Cardiac muscle cell (in vitro differentiated cells and primary cell): Measurements from ENCODE around the gene DACH1. TPM values are rescaled to one million over a fixed set of nuclear protein-coding genes. Genes with fewer than 3 reads are reported as not detected.

Experiments used
- DNase-seq, 2 donors: peaks; one replicate each; pipeline versions ENCODE4 v3.0.0 to v3.0.0-alpha.2; 2010 to 2017; ENCODE audit warnings: low read depth in 1 of 2, low spot score in 1 of 2
- H3K27ac ChIP-seq: fragments of 200-600 bp; sonication (generic); 2 replicates; pipeline ENCODE4 v1.5.1; 2016
- H3K27me3 ChIP-seq: fragments of 200-600 bp; sonication (generic); 2 replicates; pipeline ENCODE4 v1.6.0; 2016; ENCODE audit warnings: control low read depth
- H3K36me3 ChIP-seq: fragments of 200-600 bp; sonication (generic); 2 replicates; pipeline ENCODE4 v1.5.1; 2016; ENCODE audit warnings: control low read depth
- H3K4me1 ChIP-seq: fragments of 200-600 bp; sonication (generic); 2 replicates; pipeline ENCODE4 v1.8.1; 2017; ENCODE audit warnings: low read depth, mild to moderate bottlenecking, mixed run types
- H3K4me3 ChIP-seq: fragments of 200-600 bp; sonication (generic); 2 replicates; pipeline ENCODE4 v1.5.1; 2016; ENCODE audit warnings: mild to moderate bottlenecking
- H3K9me3 ChIP-seq: fragments of 200-600 bp; sonication (generic); 2 replicates; pipeline ENCODE4 v1.5.1; 2017; ENCODE audit warnings: low read depth, mild to moderate bottlenecking, control low read depth
- polyA plus RNA-seq: library from polyadenylated mRNA; unstranded; fragments of >200 nt; fragmentation: Nextera tagmentation; extraction: Ambion mirVana; gene quantifications from 2 replicates; pipeline ENCODE4 v1.2.1, GENCODE V29; 2016
- total RNA-seq: library from RNA; depleted of rRNA; stranded (reverse); fragments of >200 nt; gene quantifications from 2 replicates; pipeline ENCODE4 v1.2.3, GENCODE V29; 2016
- TF ChIP-seq, protein P1 (sequence below): IDR thresholded peaks from 2 replicates; pipeline ENCODE4 v1.5.1; 2012; ENCODE audit warnings: low read depth, mild to moderate bottlenecking, low read length

DACH1 gene
- total and polyA plus RNA-seq, 2 experiments from 2014 or later: 3.5 to 3.7 TPM

- Histone ChIP-seq H3K36me3 (no peaks in the 10 kb centered on the region), H3K27ac (no peak overlapping the region), H3K4me3 (no peak overlapping the region), H3K27me3 (no peaks in the 10 kb centered on the region), H3K4me1 (no peaks in the 10 kb centered on the region), H3K9me3 (no peaks in the 10 kb centered on the region)
- TF ChIP-seq, protein P1, sequence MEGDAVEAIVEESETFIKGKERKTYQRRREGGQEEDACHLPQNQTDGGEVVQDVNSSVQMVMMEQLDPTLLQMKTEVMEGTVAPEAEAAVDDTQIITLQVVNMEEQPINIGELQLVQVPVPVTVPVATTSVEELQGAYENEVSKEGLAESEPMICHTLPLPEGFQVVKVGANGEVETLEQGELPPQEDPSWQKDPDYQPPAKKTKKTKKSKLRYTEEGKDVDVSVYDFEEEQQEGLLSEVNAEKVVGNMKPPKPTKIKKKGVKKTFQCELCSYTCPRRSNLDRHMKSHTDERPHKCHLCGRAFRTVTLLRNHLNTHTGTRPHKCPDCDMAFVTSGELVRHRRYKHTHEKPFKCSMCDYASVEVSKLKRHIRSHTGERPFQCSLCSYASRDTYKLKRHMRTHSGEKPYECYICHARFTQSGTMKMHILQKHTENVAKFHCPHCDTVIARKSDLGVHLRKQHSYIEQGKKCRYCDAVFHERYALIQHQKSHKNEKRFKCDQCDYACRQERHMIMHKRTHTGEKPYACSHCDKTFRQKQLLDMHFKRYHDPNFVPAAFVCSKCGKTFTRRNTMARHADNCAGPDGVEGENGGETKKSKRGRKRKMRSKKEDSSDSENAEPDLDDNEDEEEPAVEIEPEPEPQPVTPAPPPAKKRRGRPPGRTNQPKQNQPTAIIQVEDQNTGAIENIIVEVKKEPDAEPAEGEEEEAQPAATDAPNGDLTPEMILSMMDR: no peak
- DNase-seq: peak in 1 of 2 donors; percentile 37
Observed at GRCh38 chr13:71417205-71417604, 449.8 kb downstream of the DACH1 start.

- TF ChIP-seq, protein P1: no peak
- peak in 1 of 2 donors; percentile 0 for DNase-seq
- Histone ChIP-seq H3K27me3 (no peaks in the 10 kb centered on the region), H3K9me3 (no peaks in the 10 kb centered on the region), H3K4me1 (no peaks in the 10 kb centered on the region), H3K27ac (no peak overlapping the region), H3K4me3 (no peak overlapping the region), H3K36me3 (no peaks in the 10 kb centered on the region)
Observed at GRCh38 chr13:71412231-71412630, 454.8 kb downstream of the DACH1 start.

- Histone ChIP-seq H3K4me1 (no peaks in the 10 kb centered on the region), H3K27ac (no peak overlapping the region), H3K4me3 (no peak overlapping the region), H3K36me3 (no peaks in the 10 kb centered on the region), H3K27me3 (no peaks in the 10 kb centered on the region), H3K9me3 (no peaks in the 10 kb centered on the region)
- TF ChIP-seq, protein P1: no peak
- no peak for DNase-seq
Observed at GRCh38 chr13:71408416-71408815, 458.6 kb downstream of the DACH1 start.

DNA sequence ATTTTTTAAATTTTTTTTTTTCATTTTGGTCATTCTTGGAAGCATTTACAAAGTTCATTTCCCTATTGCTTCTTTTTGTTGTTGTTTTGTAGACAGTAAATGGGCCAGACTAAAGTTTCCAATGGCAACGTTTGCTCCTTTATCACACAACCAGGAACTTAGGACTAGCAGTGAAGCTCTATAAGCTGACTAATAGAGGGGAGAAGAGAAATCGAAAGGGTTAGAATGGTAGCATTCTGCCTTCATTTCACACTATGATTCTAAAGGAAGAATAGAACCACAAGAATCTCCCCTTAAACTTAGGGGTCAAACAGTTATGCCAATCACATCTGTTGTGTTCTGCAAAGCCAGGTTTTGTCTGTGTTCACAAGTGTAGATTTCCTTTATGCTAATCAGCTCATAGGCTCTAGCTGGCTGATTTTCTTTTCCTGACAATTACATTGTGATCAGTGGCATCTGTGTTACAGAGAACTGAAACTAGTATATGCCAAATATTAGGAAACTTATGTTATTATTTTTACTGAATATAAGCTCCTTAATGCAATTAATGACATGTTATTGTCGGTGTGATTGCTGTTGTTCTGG lies 467.3 kb downstream of the DACH1 start:
- no peak overlapping the region for H3K27ac ChIP-seq
- no peaks in the 10 kb centered on the region for H3K4me1 ChIP-seq
- TF ChIP-seq, protein P1: no peak
- no peaks in the 10 kb centered on the region for H3K9me3 ChIP-seq
- H3K4me3 ChIP-seq: no peak overlapping the region
- no peaks in the 10 kb centered on the region for H3K27me3 ChIP-seq
- DNase-seq: no peak
- H3K36me3 ChIP-seq: no peaks in the 10 kb centered on the region

- no peaks in the 10 kb centered on the region for H3K27me3 ChIP-seq
- TF ChIP-seq, protein P1: no peak
- no peak for DNase-seq
- no peaks in the 10 kb centered on the region for H3K36me3 ChIP-seq
- H3K4me3 ChIP-seq: no peak overlapping the region
- H3K4me1 ChIP-seq: no peaks in the 10 kb centered on the region
- no peak overlapping the region for H3K27ac ChIP-seq
- no peaks in the 10 kb centered on the region for H3K9me3 ChIP-seq
Observed at GRCh38 chr13:71396149-71396548, 470.9 kb downstream of the DACH1 start.

DNA sequence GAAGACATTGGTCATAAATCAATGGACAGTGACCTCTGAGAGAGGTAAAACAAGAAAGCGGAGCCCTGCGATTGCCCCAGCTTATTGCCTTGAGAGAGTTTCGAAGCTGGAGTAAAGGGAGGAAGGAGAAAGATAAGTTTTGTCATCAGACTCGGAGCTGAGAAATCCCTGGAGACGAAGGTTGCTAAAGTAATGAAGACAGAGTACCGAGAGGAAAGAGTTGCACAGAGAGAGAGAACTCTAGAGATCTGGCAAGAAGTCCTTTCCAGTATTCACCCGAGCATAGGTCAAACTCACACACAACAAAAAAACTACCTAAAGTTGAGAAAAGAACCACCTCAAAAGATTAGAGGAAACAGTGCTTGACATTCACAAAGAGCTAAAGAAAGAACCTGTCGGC lies 472.0 kb downstream of the DACH1 start:
- TF ChIP-seq, protein P1: no peak
- no peak overlapping the region for H3K27ac ChIP-seq

More for the DNA sequence above, 472.0 kb downstream of the DACH1 start:
- Histone ChIP-seq H3K36me3 (no peaks in the 10 kb centered on the region), H3K4me3 (no peak overlapping the region), H3K9me3 (no peaks in the 10 kb centered on the region), H3K4me1 (no peaks in the 10 kb centered on the region), H3K27me3 (no peaks in the 10 kb centered on the region)
- no peak for DNase-seq
